ENCODE measurements around the gene AKAP5. TPM values are rescaled to one million over a fixed set of nuclear protein-coding genes. Genes with fewer than 3 reads are reported as not detected.
A peak's percentile ranks its signal among the peaks of the same experiment; 100 is the strongest.

The AKAP5 gene
- total and polyA plus RNA-seq, 3 experiments from 2014 or later: 1.0 to 3.6 (median 3.1) TPM

- ChIA-PET POLR2A (no interaction called here), CTCF (interaction anchor here (0.6 to 1.6 kb wide), 5 partner anchors 16 to 150 kb away, joined by 4 to 5 read pairs (median 4); no protein-coding TSS in a partner anchor)
- peaks cover 56 to 81% (median 78%) of the 10 kb centered on the region in 3 donors for H3K4me1 Mint-ChIP-seq
- DNase-seq: no peak
- Histone ChIP-seq H3K27me3 (ENCODE audit: insufficient read depth, low read length, poor library complexity, severe bottlenecking) (no peaks in the 10 kb centered on the region), H3K4me1 (ENCODE audit: insufficient read depth, low read length) (peaks cover 39% of the 10 kb centered on the region), H3K9me3 (ENCODE audit: low read length) (no peaks in the 10 kb centered on the region), H3K36me3 (ENCODE audit: insufficient read depth, low read length) (peaks cover 13% of the 10 kb centered on the region), H3K4me3 (ENCODE audit: low read length) (no peak overlapping the region), H3K27ac (ENCODE audit: low read depth, low read length) (no peak overlapping the region)
- peaks cover 0 to 75% (median 10%) of the 10 kb centered on the region in 3 donors for H3K36me3 Mint-ChIP-seq
- H3K4me3 Mint-ChIP-seq: peak overlapping the region in 2 of 7 donors; percentile 5 to 6
- no peaks in the 10 kb centered on the region for H3K27me3 Mint-ChIP-seq
- no peaks in the 10 kb centered on the region for H3K9me3 Mint-ChIP-seq
- peak overlapping the region in 6 of 8 donors; percentile 8 to 83 (median 51) for H3K27ac Mint-ChIP-seq
Measured at GRCh38 chr14:64493455-64493854, 28.2 kb downstream of the AKAP5 start.

DNA sequence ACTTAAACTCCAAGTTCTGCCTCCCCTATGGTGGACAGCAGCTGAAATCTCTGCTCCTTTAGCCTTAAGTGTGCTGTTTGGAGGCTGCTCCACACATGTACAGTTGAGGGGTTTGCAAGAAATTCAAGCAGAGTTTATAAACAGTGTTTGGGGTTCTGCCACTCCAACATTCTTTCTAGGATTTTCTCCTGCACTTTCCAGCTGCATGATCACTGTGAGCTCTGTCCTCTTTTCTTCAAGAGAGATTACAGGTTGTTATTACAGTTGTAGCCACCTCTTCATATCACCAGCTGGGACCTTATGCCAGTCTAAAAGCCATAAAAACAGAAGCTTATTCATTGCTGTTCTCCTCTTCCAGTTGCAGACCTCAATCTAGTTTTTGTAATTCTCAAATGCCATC lies 30.0 kb downstream of the AKAP5 start:
- H3K27ac Mint-ChIP-seq: peak overlapping the region in 4 of 8 donors; percentile 47 to 82 (median 57)
- peaks cover 65 to 90% (median 88%) of the 10 kb centered on the region in 3 donors for H3K4me1 Mint-ChIP-seq
- Histone ChIP-seq H3K4me1 (ENCODE audit: insufficient read depth, low read length) (peaks cover 55% of the 10 kb centered on the region), H3K27ac (ENCODE audit: low read depth, low read length) (no peak overlapping the region), H3K27me3 (ENCODE audit: insufficient read depth, low read length, poor library complexity, severe bottlenecking) (no peaks in the 10 kb centered on the region), H3K9me3 (ENCODE audit: low read length) (no peaks in the 10 kb centered on the region), H3K36me3 (ENCODE audit: insufficient read depth, low read length) (peaks cover 11% of the 10 kb centered on the region), H3K4me3 (ENCODE audit: low read length) (no peak overlapping the region)
- H3K36me3 Mint-ChIP-seq: peaks cover 0 to 78% (median 7%) of the 10 kb centered on the region in 3 donors
- ChIA-PET CTCF (interaction anchor here (0.5 to 4.3 kb wide), 4 partner anchors 16 to 61 kb away, joined by 3 to 28 read pairs (median 5); no protein-coding TSS in a partner anchor), POLR2A (interaction anchor here (0.5 to 2.1 kb wide), 3 partner anchors 9 to 16 kb away, joined by 3 to 6 read pairs (median 4); partner anchors contain the start of gene ZBTB1)
- H3K4me3 Mint-ChIP-seq: no peak overlapping the region
- no peak for DNase-seq
- H3K9me3 Mint-ChIP-seq: no peaks in the 10 kb centered on the region
- H3K27me3 Mint-ChIP-seq: no peaks in the 10 kb centered on the region

- no peaks in the 10 kb centered on the region for H3K27me3 Mint-ChIP-seq
- Histone ChIP-seq H3K4me3 (ENCODE audit: low read length) (no peak overlapping the region), H3K9me3 (ENCODE audit: low read length) (no peaks in the 10 kb centered on the region), H3K27ac (ENCODE audit: low read depth, low read length) (no peak overlapping the region), H3K36me3 (ENCODE audit: insufficient read depth, low read length) (peaks cover 11% of the 10 kb centered on the region), H3K27me3 (ENCODE audit: insufficient read depth, low read length, poor library complexity, severe bottlenecking) (no peaks in the 10 kb centered on the region), H3K4me1 (ENCODE audit: insufficient read depth, low read length) (peaks cover 69% of the 10 kb centered on the region)
- no peaks in the 10 kb centered on the region for H3K9me3 Mint-ChIP-seq
- POLR2A ChIA-PET: interaction anchor here (0.7 to 2.1 kb wide), 3 partner anchors 8 to 15 kb away, joined by 3 to 6 read pairs (median 4); no protein-coding TSS in a partner anchor
- H3K27ac Mint-ChIP-seq: peak overlapping the region in 7 of 8 donors; percentile 51 to 81 (median 68)
- CTCF ChIA-PET: interaction anchor here (1.0 to 4.3 kb wide), 6 partner anchors 9 to 67 kb away, joined by 3 to 28 read pairs (median 6); partner anchors contain the start of gene HSPA2
- H3K36me3 Mint-ChIP-seq: peaks cover 0 to 69% (median 5%) of the 10 kb centered on the region in 3 donors
- peak overlapping the region; percentile 7 to 60 (median 39) for H3K4me3 Mint-ChIP-seq
- no peak for DNase-seq
- peaks cover 64 to 89% (median 88%) of the 10 kb centered on the region in 3 donors for H3K4me1 Mint-ChIP-seq
Measured at GRCh38 chr14:64496764-64497163, 31.5 kb downstream of the AKAP5 start.

GRCh38 chr14:64500088-64500487 lies 34.8 kb downstream of the AKAP5 start:
- peaks cover 0 to 64% (median 6%) of the 10 kb centered on the region in 3 donors for H3K36me3 Mint-ChIP-seq
- POLR2A ChIA-PET: interaction anchor here (0.7 kb wide), 1 partner anchor 788 kb away, joined by 8 read pairs; no protein-coding TSS in a partner anchor

DNA sequence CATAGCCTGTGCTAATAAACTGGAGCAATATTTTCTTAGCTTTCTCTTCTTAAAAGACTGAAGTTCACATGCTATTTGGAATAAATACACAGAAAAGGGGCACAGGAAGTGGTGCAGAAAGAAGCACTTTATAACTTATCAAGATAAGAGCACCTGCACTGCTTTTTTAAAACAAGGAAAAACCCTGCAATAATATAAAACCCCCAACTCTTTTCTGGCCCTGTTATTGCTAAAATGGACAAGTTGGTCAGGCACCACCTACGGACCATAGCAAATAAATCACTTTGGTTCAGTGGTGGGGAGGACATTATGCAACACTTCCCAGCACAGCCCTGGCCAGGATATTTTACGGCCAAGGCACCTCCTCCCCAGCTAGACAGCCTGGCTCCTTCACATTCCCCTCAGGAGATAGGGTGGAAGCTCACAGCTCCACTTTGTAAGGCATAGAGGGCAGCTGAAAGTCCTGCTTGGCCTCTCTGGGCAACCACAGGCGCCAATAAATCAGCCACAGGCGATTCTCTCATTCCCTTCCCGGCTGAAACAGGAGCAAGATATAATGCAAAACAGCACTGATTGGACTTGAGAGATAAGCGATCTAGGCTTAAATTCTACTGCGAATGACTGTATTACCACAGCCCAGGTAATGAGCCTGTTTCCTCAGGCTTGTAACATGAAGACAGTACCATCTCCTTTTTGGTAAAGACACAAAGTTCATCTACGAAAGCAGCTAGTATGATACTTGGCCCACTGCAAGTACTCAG lies 36.3 kb downstream of the AKAP5 start:
- CTCF ChIA-PET: interaction anchor here (1.0 to 3.0 kb wide), 7 partner anchors 9 to 72 kb away, joined by 3 to 18 read pairs (median 5); partner anchors contain the start of gene HSPA2
- peaks cover 7% of the 10 kb centered on the region for H3K36me3 ChIP-seq (ENCODE audit: insufficient read depth, low read length)
- Mint-ChIP-seq H3K9me3 (peaks cover 0 to 2% (median 0%) of the 10 kb centered on the region in 5 donors), H3K36me3 (peaks cover 0 to 64% (median 6%) of the 10 kb centered on the region in 3 donors), H3K27me3 (peaks cover 0 to 4% of the 10 kb centered on the region in 2 donors), H3K27ac (peak overlapping the region; percentile 97 to 100 (median 98)), H3K4me3 (peak overlapping the region; percentile 94 to 99 (median 95)), H3K4me1 (peaks cover 60 to 73% (median 61%) of the 10 kb centered on the region in 3 donors)
- POLR2A ChIA-PET: interaction anchor here (2.3 kb wide), 1 partner anchor 9 kb away, joined by 13 read pairs; no protein-coding TSS in a partner anchor
- peak overlapping the region; percentile 82 for H3K4me3 ChIP-seq (ENCODE audit: low read length)
- H3K4me1 ChIP-seq (ENCODE audit: insufficient read depth, low read length): peaks cover 54% of the 10 kb centered on the region
- DNase-seq: peak in 2 of 5 donors; percentile 3 to 50
- peak overlapping the region; percentile 99 for H3K27ac ChIP-seq (ENCODE audit: low read depth, low read length)
- no peaks in the 10 kb centered on the region for H3K9me3 ChIP-seq (ENCODE audit: low read length)
- H3K27me3 ChIP-seq (ENCODE audit: insufficient read depth, low read length, poor library complexity, severe bottlenecking): no peaks in the 10 kb centered on the region

More at GRCh38 chr14:64500088-64500487, 34.8 kb downstream of the AKAP5 start:
- Mint-ChIP-seq H3K27me3 (peaks cover 0 to 4% of the 10 kb centered on the region in 2 donors), H3K4me1 (peaks cover 54 to 73% (median 65%) of the 10 kb centered on the region in 3 donors), H3K4me3 (peak overlapping the region; percentile 84 to 99 (median 94)), H3K9me3 (peaks cover 0 to 2% (median 0%) of the 10 kb centered on the region in 5 donors), H3K27ac (peak overlapping the region; percentile 86 to 100 (median 97))
- Histone ChIP-seq H3K4me1 (ENCODE audit: insufficient read depth, low read length) (peaks cover 56% of the 10 kb centered on the region), H3K36me3 (ENCODE audit: insufficient read depth, low read length) (peaks cover 8% of the 10 kb centered on the region), H3K9me3 (ENCODE audit: low read length) (no peaks in the 10 kb centered on the region), H3K4me3 (ENCODE audit: low read length) (peak overlapping the region; percentile 12), H3K27me3 (ENCODE audit: insufficient read depth, low read length, poor library complexity, severe bottlenecking) (no peaks in the 10 kb centered on the region), H3K27ac (ENCODE audit: low read depth, low read length) (no peak overlapping the region)
- DNase-seq: no peak
- CTCF ChIA-PET: interaction anchor here (2.0 kb wide), 1 partner anchor 12 kb away, joined by 5 read pairs; no protein-coding TSS in a partner anchor

DNA sequence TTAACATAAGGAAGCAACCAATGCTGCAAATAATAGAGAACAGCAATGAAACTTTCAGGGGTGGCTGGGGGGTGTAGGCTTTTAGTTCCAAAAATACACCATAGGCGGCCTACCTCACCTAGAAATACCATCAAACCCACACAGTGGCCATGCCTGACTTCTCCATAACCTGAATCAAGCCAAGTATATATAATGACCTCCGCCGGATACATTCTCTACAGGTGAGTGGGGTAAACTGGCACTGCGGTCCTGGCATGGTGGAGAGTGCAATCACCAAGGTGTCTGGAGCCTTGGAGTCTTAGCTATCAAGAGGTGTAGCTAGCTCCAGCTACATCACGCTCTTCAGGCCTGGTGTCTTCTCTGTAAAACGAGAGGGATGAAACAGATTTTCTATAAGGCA lies 37.2 kb downstream of the AKAP5 start:
- peak overlapping the region; percentile 82 for H3K4me3 ChIP-seq (ENCODE audit: low read length)
- Mint-ChIP-seq H3K4me1 (peaks cover 61 to 73% (median 62%) of the 10 kb centered on the region in 3 donors), H3K9me3 (peaks cover 0 to 2% (median 0%) of the 10 kb centered on the region in 5 donors), H3K27me3 (peaks cover 0 to 4% of the 10 kb centered on the region in 2 donors), H3K4me3 (peak overlapping the region; percentile 94 to 99 (median 95)), H3K36me3 (peaks cover 0 to 57% (median 6%) of the 10 kb centered on the region in 3 donors), H3K27ac (peak overlapping the region; percentile 97 to 100 (median 98))
- H3K9me3 ChIP-seq (ENCODE audit: low read length): no peaks in the 10 kb centered on the region
- peaks cover 54% of the 10 kb centered on the region for H3K4me1 ChIP-seq (ENCODE audit: insufficient read depth, low read length)
- H3K27me3 ChIP-seq (ENCODE audit: insufficient read depth, low read length, poor library complexity, severe bottlenecking): no peaks in the 10 kb centered on the region
- DNase-seq: peak in 2 of 5 donors; percentile 5 to 36
- POLR2A ChIA-PET: interaction anchor here (0.9 to 2.3 kb wide), 7 partner anchors 8 to 861 kb away, joined by 3 to 13 read pairs (median 3); partner anchors contain the start of genes HSPA2, MTHFD1 and WDR89
- CTCF ChIA-PET: interaction anchor here (1.0 to 3.0 kb wide), 5 partner anchors 8 to 72 kb away, joined by 4 to 18 read pairs (median 7); partner anchors contain the start of gene HSPA2
- peak overlapping the region; percentile 99 for H3K27ac ChIP-seq (ENCODE audit: low read depth, low read length)
- peaks cover 6% of the 10 kb centered on the region for H3K36me3 ChIP-seq (ENCODE audit: insufficient read depth, low read length)

- POLR2A ChIA-PET: interaction anchor here (0.6 to 2.3 kb wide), 9 partner anchors 8 to 861 kb away, joined by 3 to 13 read pairs (median 4); partner anchors contain the start of genes HSPA2, MTHFD1 and WDR89
- H3K27me3 Mint-ChIP-seq: peaks cover 0 to 4% of the 10 kb centered on the region in 2 donors
- peaks cover 61 to 73% (median 62%) of the 10 kb centered on the region in 3 donors for H3K4me1 Mint-ChIP-seq
Measured at GRCh38 chr14:64502887-64503433, 37.7 kb downstream of the AKAP5 start.

More at GRCh38 chr14:64502887-64503433, 37.7 kb downstream of the AKAP5 start:
- peak overlapping the region; percentile 97 to 100 (median 98) for H3K27ac Mint-ChIP-seq
- peaks cover 0 to 52% (median 6%) of the 10 kb centered on the region in 3 donors for H3K36me3 Mint-ChIP-seq
- Histone ChIP-seq H3K27me3 (ENCODE audit: insufficient read depth, low read length, poor library complexity, severe bottlenecking) (no peaks in the 10 kb centered on the region), H3K27ac (ENCODE audit: low read depth, low read length) (peak overlapping the region; percentile 99), H3K4me3 (ENCODE audit: low read length) (peak overlapping the region; percentile 82), H3K36me3 (ENCODE audit: insufficient read depth, low read length) (peaks cover 1% of the 10 kb centered on the region), H3K4me1 (ENCODE audit: insufficient read depth, low read length) (peaks cover 54% of the 10 kb centered on the region), H3K9me3 (ENCODE audit: low read length) (no peaks in the 10 kb centered on the region)
- DNase-seq: peak in 2 of 5 donors; percentile 5 to 52
- H3K4me3 Mint-ChIP-seq: peak overlapping the region; percentile 94 to 99 (median 95)
- CTCF ChIA-PET: interaction anchor here (0.6 to 3.0 kb wide), 5 partner anchors 8 to 73 kb away, joined by 3 to 18 read pairs (median 7); partner anchors contain the start of gene HSPA2
- peaks cover 0 to 2% (median 0%) of the 10 kb centered on the region in 5 donors for H3K9me3 Mint-ChIP-seq

Data from CD8-positive, alpha-beta memory T cell (primary cell).